CD4-positive, CD25-positive, alpha-beta regulatory T cell (primary cell): ENCODE measurements around the gene SENP7. TPM values are rescaled to one million over a fixed set of nuclear protein-coding genes. Genes with fewer than 3 reads are reported as not detected.
"Not testable (repeated sequence)": the region's sequence is repeated elsewhere in the genome, so short reads cannot be mapped to it uniquely, and the experiment has no call there.

Experiments
- ATAC-seq, 2 donors: fragments of 150-1000 bp; cut with Tn5 transposase; one replicate each; pipeline ENCODE4 v1.10.0; 2021; ENCODE audit warnings: low read depth in 2 of 2, moderate number of reproducible peaks in 2 of 2, moderate library complexity in 1 of 2
- DNase-seq, 3 donors: peaks; one replicate each; pipeline versions ENCODE4 v3.0.0 to v3.0.0-alpha.2; 2012 to 2022; ENCODE audit warnings: mixed read lengths in 1 of 3
- H3K27ac ChIP-seq: one replicate; pipeline ENCODE4 v1.7.0; 2013; ENCODE audit warnings: mild to moderate bottlenecking, low read length; ENCODE audit not compliant: insufficient read depth, poor library complexity, severe bottlenecking
- H3K27me3 ChIP-seq: one replicate; pipeline ENCODE4 v1.7.0; 2013; ENCODE audit warnings: low read length; ENCODE audit not compliant: control insufficient read depth, insufficient read depth
- H3K36me3 ChIP-seq: one replicate; pipeline ENCODE4 v1.7.0; 2013; ENCODE audit warnings: mild to moderate bottlenecking, low read length, moderate library complexity; ENCODE audit not compliant: control insufficient read depth, insufficient read depth
- H3K4me1 ChIP-seq: 2 replicates; pipeline ENCODE4 v1.7.0; 2013; ENCODE audit warnings: mild to moderate bottlenecking, low read length; ENCODE audit not compliant: insufficient read depth, control insufficient read depth, poor library complexity, severe bottlenecking
- H3K4me3 ChIP-seq: one replicate; pipeline ENCODE4 v1.7.0; 2013; ENCODE audit warnings: low read depth, mild to moderate bottlenecking, low read length, moderate library complexity
- H3K9me3 ChIP-seq, 2 experiments: 1 replicate in 1 of 2; 2 replicates in 1 of 2; pipeline ENCODE4 v1.7.0; 2013; ENCODE audit warnings: low read length in 2 of 2, mild to moderate bottlenecking in 1 of 2, moderate library complexity in 1 of 2; ENCODE audit not compliant: control insufficient read depth in 2 of 2
- H3K27ac Mint-ChIP-seq, 3 donors: one replicate each; pipeline ENCODE4 v1.8.0; 2020 to 2022; ENCODE audit warnings: mild to moderate bottlenecking in 3 of 3, mixed read lengths in 3 of 3, moderate library complexity in 2 of 3
- H3K27me3 Mint-ChIP-seq: one replicate; pipeline ENCODE4 v1.8.0; 2022; ENCODE audit warnings: mild to moderate bottlenecking, mixed read lengths
- H3K36me3 Mint-ChIP-seq: one replicate; pipeline ENCODE4 v1.8.0; 2020; ENCODE audit warnings: mixed read lengths
- H3K4me1 Mint-ChIP-seq, 4 donors: one replicate each; pipeline ENCODE4 v1.8.0; 2020 to 2022; ENCODE audit warnings: mixed read lengths in 4 of 4, mild to moderate bottlenecking in 1 of 4
- H3K4me3 Mint-ChIP-seq, 4 donors: one replicate each; pipeline ENCODE4 v1.8.0; 2020 to 2022; ENCODE audit warnings: mild to moderate bottlenecking in 4 of 4, mixed read lengths in 4 of 4, moderate library complexity in 3 of 4
- H3K9me3 Mint-ChIP-seq, 7 donors: one replicate each; pipeline ENCODE4 v1.8.0; 2020 to 2022; ENCODE audit warnings: mixed read lengths in 7 of 7, mild to moderate bottlenecking in 3 of 7, moderate library complexity in 2 of 7
- polyA plus RNA-seq, 4 donors: library from polyadenylated mRNA; unstranded; fragments of 300-500 nt; fragmentation: Illumina TruSeq; gene quantifications; one replicate each; pipeline ENCODE4 v1.2.3, GENCODE V29; 2021
- total RNA-seq: library from RNA; stranded (reverse); gene quantifications from one replicate; pipeline ENCODE4 v1.2.3, GENCODE V29; 2022

SENP7 gene
- total and polyA plus RNA-seq, 5 donors from 2014 or later = 7.8 to 49.9 (median 9.8) TPM

DNA sequence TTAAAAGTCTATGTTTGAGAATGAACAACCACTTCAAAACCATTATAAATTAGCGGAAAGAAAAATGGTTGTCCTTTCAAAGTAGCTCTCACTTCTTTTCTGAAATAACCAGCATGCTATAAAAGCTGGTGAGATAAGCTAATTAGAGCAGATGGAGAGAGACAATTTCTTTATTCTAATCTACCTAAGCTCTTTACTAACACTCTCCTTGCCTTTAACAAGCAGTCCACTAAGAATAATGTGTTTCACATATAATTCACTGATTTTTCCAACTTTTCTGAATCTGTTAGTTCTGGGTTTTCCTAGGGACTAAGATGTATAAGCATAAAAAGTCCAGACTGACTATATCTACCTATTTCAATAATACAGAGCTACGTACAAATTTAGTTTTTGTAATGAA lies 192.5 kb downstream of the SENP7 start, which contains the start of gene IMPG2:
Gene IMPG2, minus strand, starts transcription at position 101 of the 400 bp plus-strand sequence. CDS start 203 bp downstream, outside the sequence.
- Mint-ChIP-seq H3K27me3 (no peaks in the 10 kb centered on the region), H3K9me3 (no peaks in the 10 kb centered on the region), H3K27ac (no peak within 1 kb of the TSS), H3K36me3 (peaks cover 4% of the 10 kb centered on the region), H3K4me1 (peaks cover 0 to 2% (median 0%) of the 10 kb centered on the region in 4 donors), H3K4me3 (no peak within 1 kb of the TSS)
- Histone ChIP-seq H3K4me1 (no peaks in the 10 kb centered on the region), H3K27ac (no peak within 1 kb of the TSS), H3K36me3 (peaks cover 6% of the 10 kb centered on the region), H3K4me3 (no peak within 1 kb of the TSS), H3K27me3 (no peaks in the 10 kb centered on the region), H3K9me3 (no peaks in the 10 kb centered on the region)
- no peak for ATAC-seq
- DNase-seq = no peak

DNA sequence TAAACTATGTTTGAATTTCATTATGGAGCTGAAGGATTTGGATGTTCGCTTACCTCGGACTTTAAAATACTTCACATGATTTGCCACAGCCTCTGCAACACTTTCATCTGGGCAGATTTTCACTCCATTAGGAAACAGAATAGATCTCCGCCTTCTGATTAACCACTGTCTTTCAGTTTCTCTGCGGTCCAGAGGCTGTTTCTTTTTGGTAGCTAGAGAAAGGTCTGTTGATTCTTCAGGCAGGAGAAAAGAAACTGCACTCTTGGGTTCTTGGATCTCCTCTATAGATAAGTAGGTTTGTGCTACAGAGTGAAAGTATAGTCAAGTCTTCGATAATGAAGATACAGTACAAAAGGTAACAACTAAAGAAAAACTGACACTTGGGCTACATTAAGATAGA lies 193.5 kb downstream of the SENP7 start:
- H3K36me3 ChIP-seq = no peaks in the 10 kb centered on the region
- H3K27me3 ChIP-seq = no peaks in the 10 kb centered on the region
- no peak for DNase-seq
- H3K27ac ChIP-seq = no peak overlapping the region
- peaks cover 7% of the 10 kb centered on the region for H3K36me3 Mint-ChIP-seq
- H3K27me3 Mint-ChIP-seq = no peaks in the 10 kb centered on the region
- H3K4me3 Mint-ChIP-seq = no peak overlapping the region
- no peaks in the 10 kb centered on the region for H3K9me3 Mint-ChIP-seq
- no peaks in the 10 kb centered on the region for H3K4me1 ChIP-seq
- no peaks in the 10 kb centered on the region for H3K9me3 ChIP-seq
- peaks cover 0 to 2% (median 0%) of the 10 kb centered on the region in 4 donors for H3K4me1 Mint-ChIP-seq
- no peak for ATAC-seq
- no peak overlapping the region for H3K4me3 ChIP-seq
- no peak overlapping the region for H3K27ac Mint-ChIP-seq

DNA sequence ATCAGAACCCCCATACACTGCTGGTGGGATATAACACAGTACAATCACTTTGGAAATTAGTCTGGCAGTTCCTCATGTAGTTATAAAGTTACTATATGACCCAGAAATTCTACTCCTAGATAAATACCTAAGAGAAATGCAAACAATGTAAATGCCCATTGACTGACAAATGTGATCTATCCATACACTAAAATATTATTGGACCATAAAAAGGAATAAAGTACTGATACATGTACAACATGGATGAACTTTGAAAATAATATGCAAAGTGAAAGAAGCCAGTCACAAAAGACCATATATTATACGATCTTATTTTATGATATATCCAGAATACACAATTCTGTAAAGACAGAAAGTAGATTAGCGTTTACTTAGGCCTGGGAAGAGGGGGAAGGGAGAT lies 200.5 kb downstream of the SENP7 start:
- peaks cover 11 to 19% of the 10 kb centered on the region in 2 experiments for H3K9me3 ChIP-seq
- Mint-ChIP-seq H3K27me3 (no peaks in the 10 kb centered on the region), H3K36me3 (peaks cover 20% of the 10 kb centered on the region), H3K9me3 (peaks cover 0 to 20% (median 9%) of the 10 kb centered on the region in 7 donors), H3K4me3 (no peak overlapping the region), H3K27ac (no peak overlapping the region), H3K4me1 (no peaks in the 10 kb centered on the region)
- no peaks in the 10 kb centered on the region for H3K4me1 ChIP-seq
- H3K27me3 ChIP-seq = no peaks in the 10 kb centered on the region
- H3K36me3 ChIP-seq = no peaks in the 10 kb centered on the region
- H3K4me3 ChIP-seq = no peak overlapping the region
- H3K27ac ChIP-seq = no peak overlapping the region
- ATAC-seq = no peak
- no peak for DNase-seq

DNA sequence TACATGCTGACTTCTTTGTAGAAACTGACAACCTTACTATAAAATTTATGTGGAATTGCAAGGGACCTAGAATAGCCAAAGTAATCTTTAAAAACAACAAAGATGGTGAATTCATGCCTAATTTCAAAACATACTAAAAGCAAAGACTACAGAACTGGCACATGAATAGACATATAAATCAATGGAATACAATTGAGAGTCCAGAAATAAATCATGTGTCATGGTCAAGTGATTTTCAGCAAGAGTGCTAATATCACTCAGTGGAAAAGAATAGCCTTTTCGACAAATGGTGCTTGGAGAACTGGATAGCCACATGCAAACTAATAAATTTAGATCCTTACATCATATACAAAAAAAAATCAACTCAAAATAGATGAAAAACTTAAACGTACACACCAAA lies 201.3 kb downstream of the SENP7 start:
- Mint-ChIP-seq H3K36me3 (peaks cover 21% of the 10 kb centered on the region), H3K27ac (no peak overlapping the region), H3K9me3 (peaks cover 0 to 26% (median 13%) of the 10 kb centered on the region in 7 donors), H3K4me3 (no peak overlapping the region), H3K27me3 (no peaks in the 10 kb centered on the region), H3K4me1 (no peaks in the 10 kb centered on the region)
- Histone ChIP-seq H3K27me3 (no peaks in the 10 kb centered on the region), H3K27ac (no peak overlapping the region), H3K36me3 (no peaks in the 10 kb centered on the region), H3K4me1 (no peaks in the 10 kb centered on the region), H3K9me3 (peaks cover 14 to 26% of the 10 kb centered on the region in 2 experiments), H3K4me3 (no peak overlapping the region)
- ATAC-seq (no peak), DNase-seq (no peak)

DNA sequence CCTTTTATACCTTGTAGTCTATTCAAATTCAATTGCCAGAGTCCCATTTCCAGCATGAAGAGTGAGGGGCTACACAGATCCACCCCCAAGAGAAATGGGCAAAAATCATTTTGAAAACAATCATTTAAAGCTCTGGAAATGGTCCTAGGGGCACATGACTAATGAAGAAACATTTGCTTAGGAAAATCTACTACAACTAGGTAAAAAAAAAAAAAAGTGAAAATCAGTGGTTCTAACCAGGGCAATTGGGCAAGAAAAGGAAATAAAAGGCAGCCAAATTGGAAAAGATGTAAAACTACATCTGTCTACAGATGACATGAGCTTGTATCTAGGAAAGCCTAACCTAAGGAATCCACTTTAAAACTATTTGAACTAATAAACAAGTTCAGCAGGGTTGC lies 202.0 kb downstream of the SENP7 start:
- H3K4me1 ChIP-seq = no peaks in the 10 kb centered on the region
- no peak for ATAC-seq
- no peak overlapping the region for H3K27ac ChIP-seq
- DNase-seq = no peak
- Mint-ChIP-seq H3K4me3 (no peak overlapping the region), H3K27ac (no peak overlapping the region), H3K36me3 (peaks cover 27% of the 10 kb centered on the region), H3K4me1 (no peaks in the 10 kb centered on the region), H3K27me3 (no peaks in the 10 kb centered on the region), H3K9me3 (peaks cover 0 to 31% (median 14%) of the 10 kb centered on the region in 7 donors)
- peaks cover 14 to 26% of the 10 kb centered on the region in 2 experiments for H3K9me3 ChIP-seq
- H3K36me3 ChIP-seq = no peaks in the 10 kb centered on the region
- no peaks in the 10 kb centered on the region for H3K27me3 ChIP-seq
- H3K4me3 ChIP-seq = no peak overlapping the region

DNA sequence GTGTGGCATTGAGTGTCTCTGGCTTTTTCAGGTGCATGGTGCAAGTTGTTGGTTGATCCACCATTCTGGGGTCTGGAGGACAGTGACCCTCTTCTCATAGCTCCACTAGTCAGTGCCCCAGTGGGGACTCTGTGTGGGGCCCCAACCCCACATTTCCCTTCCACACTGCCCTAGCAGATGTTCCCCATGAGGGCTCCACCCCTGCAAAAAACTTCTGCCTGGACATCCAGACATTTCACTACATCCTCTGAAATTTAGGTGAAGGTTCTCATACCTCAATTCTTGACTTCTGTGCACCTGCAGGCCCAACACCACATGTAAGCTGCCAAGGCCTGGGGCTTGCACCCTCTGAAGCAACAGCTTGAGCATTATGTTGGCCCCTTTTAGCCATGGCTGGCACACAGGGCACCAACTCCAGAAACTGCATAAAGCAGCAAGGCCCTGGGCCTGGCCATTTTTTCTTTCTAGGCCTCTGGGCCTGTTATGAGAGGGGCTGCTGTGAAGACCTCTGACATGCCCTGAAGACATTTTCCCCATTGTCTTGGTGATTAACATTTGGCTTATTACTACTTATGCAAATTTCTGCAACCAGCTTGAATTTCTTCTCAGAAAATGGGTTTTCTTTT lies 204.8 kb downstream of the SENP7 start:
- H3K27me3 ChIP-seq, H3K36me3 ChIP-seq, H3K4me3 ChIP-seq, H3K4me1 ChIP-seq, H3K27ac Mint-ChIP-seq, H3K27ac ChIP-seq, H3K4me1 Mint-ChIP-seq, H3K27me3 Mint-ChIP-seq, DNase-seq, ATAC-seq, H3K4me3 Mint-ChIP-seq: not testable (repeated sequence)
- Mint-ChIP-seq H3K36me3 (peaks cover 27% of the 10 kb centered on the region), H3K9me3 (peaks cover 0 to 33% (median 15%) of the 10 kb centered on the region in 7 donors)
- H3K9me3 ChIP-seq = peaks cover 14 to 26% of the 10 kb centered on the region in 2 experiments

DNA sequence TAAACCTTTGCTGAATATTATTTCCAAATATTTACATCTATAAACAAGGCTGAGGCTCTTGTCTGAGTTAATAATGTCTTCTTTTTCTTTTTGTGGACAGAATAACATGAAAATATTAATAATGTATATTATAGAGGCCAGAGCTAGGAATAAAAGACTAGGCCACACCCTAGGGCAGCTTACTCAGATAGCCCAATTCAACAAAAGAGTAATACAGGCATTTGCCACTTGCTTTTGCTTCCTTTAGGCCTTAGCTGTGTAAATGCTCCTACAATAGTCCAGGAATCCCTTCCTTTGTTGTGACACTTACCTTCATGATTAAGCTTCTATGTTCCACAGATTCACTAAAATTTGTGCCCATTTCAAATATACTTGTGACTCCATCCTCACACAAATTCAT lies 209.2 kb downstream of the SENP7 start:
- Mint-ChIP-seq H3K27ac (no peak overlapping the region), H3K36me3 (peaks cover 14% of the 10 kb centered on the region), H3K4me3 (no peak overlapping the region)

More for the DNA sequence above, 209.2 kb downstream of the SENP7 start:
- H3K4me3 ChIP-seq = no peak overlapping the region
- DNase-seq = no peak
- no peaks in the 10 kb centered on the region for H3K27me3 Mint-ChIP-seq
- no peaks in the 10 kb centered on the region for H3K27me3 ChIP-seq
- H3K27ac ChIP-seq = no peak overlapping the region
- peaks cover 12 to 19% of the 10 kb centered on the region in 2 experiments for H3K9me3 ChIP-seq
- peaks cover 2 to 30% (median 17%) of the 10 kb centered on the region in 7 donors for H3K9me3 Mint-ChIP-seq
- peaks cover 0 to 6% (median 0%) of the 10 kb centered on the region in 4 donors for H3K4me1 Mint-ChIP-seq
- no peak for ATAC-seq
- H3K36me3 ChIP-seq = no peaks in the 10 kb centered on the region
- H3K4me1 ChIP-seq = no peaks in the 10 kb centered on the region
